Measurements from ENCODE around the gene POU5F2.

POU5F2 gene

GRCh38 chr5:93741136-93741811 is at the start of gene POU5F2:
Gene POU5F2 (minus strand): TSS chr5:93741600. CDS start chr5:93741563, 37 bp downstream.
- Histone ChIP-seq H3K9me3 (ENCODE audit: control insufficient read depth in 5 of 5, low read length in 5 of 5) (peaks cover 0 to 3% (median 0%) of the 10 kb centered on the region in 5 donors), H3K4me3 (ENCODE audit: low read depth in 1 of 5, low read length in 5 of 5) (no peak within 1 kb of the TSS), H3K27me3 (ENCODE audit: control insufficient read depth in 5 of 5, insufficient read depth in 4 of 5, low read length in 5 of 5) (no peaks in the 10 kb centered on the region), H3K9ac (ENCODE audit: low read length in 5 of 5) (no peak within 1 kb of the TSS), H3K27ac (ENCODE audit: low read depth, low read length) (no peak within 1 kb of the TSS), H3K4me1 (ENCODE audit: control insufficient read depth in 5 of 5, insufficient read depth in 5 of 5, low read length in 5 of 5) (no peaks in the 10 kb centered on the region), H3K36me3 (ENCODE audit: control insufficient read depth in 5 of 5, insufficient read depth in 5 of 5, low read length in 5 of 5) (peaks cover 7 to 8% (median 8%) of the 10 kb centered on the region in 5 donors)

GRCh38 chr5:93790401-93790800 is 49.0 kb upstream of the POU5F2 start:
- no peak overlapping the region for H3K4me3 ChIP-seq (ENCODE audit: low read depth in 1 of 5, low read length in 5 of 5)
- no peaks in the 10 kb centered on the region for H3K27me3 ChIP-seq (ENCODE audit: control insufficient read depth in 5 of 5, insufficient read depth in 4 of 5, low read length in 5 of 5)
- no peaks in the 10 kb centered on the region for H3K9me3 ChIP-seq (ENCODE audit: control insufficient read depth in 5 of 5, low read length in 5 of 5)
- H3K27ac ChIP-seq (ENCODE audit: low read depth, low read length), result no peak overlapping the region
- H3K36me3 ChIP-seq (ENCODE audit: control insufficient read depth in 5 of 5, insufficient read depth in 5 of 5, low read length in 5 of 5), result peaks cover 0 to 10% (median 8%) of the 10 kb centered on the region in 5 donors
- peaks cover 0 to 5% (median 5%) of the 10 kb centered on the region in 5 donors for H3K4me1 ChIP-seq (ENCODE audit: control insufficient read depth in 5 of 5, insufficient read depth in 5 of 5, low read length in 5 of 5)
- H3K9ac ChIP-seq (ENCODE audit: low read length in 5 of 5), result no peak overlapping the region

GRCh38 chr5:93789173-93790067 is 48.0 kb upstream of the POU5F2 start:
- Histone ChIP-seq H3K27ac (ENCODE audit: low read depth, low read length) (no peak overlapping the region), H3K36me3 (ENCODE audit: control insufficient read depth in 5 of 5, insufficient read depth in 5 of 5, low read length in 5 of 5) (peaks cover 0 to 3% (median under 1%) of the 10 kb centered on the region in 5 donors), H3K4me3 (ENCODE audit: low read depth in 1 of 5, low read length in 5 of 5) (no peak overlapping the region), H3K27me3 (ENCODE audit: control insufficient read depth in 5 of 5, insufficient read depth in 4 of 5, low read length in 5 of 5) (no peaks in the 10 kb centered on the region), H3K4me1 (ENCODE audit: control insufficient read depth in 5 of 5, insufficient read depth in 5 of 5, low read length in 5 of 5) (peaks cover 0 to 5% (median 5%) of the 10 kb centered on the region in 5 donors), H3K9ac (ENCODE audit: low read length in 5 of 5) (no peak overlapping the region), H3K9me3 (ENCODE audit: control insufficient read depth in 5 of 5, low read length in 5 of 5) (no peaks in the 10 kb centered on the region)

GRCh38 chr5:93787598-93787997 is 46.2 kb upstream of the POU5F2 start:
- H3K9me3 ChIP-seq (ENCODE audit: control insufficient read depth in 5 of 5, low read length in 5 of 5), result no peaks in the 10 kb centered on the region
- H3K9ac ChIP-seq (ENCODE audit: low read length in 5 of 5), result peak overlapping the region in 1 of 5 donors; percentile 25
- H3K36me3 ChIP-seq (ENCODE audit: control insufficient read depth in 5 of 5, insufficient read depth in 5 of 5, low read length in 5 of 5), result peaks cover 0 to 4% (median 0%) of the 10 kb centered on the region in 5 donors
- H3K27me3 ChIP-seq (ENCODE audit: control insufficient read depth in 5 of 5, insufficient read depth in 4 of 5, low read length in 5 of 5), result no peaks in the 10 kb centered on the region
- H3K4me1 ChIP-seq (ENCODE audit: control insufficient read depth in 5 of 5, insufficient read depth in 5 of 5, low read length in 5 of 5), result peaks cover 0 to 5% (median 5%) of the 10 kb centered on the region in 5 donors
- no peak overlapping the region for H3K27ac ChIP-seq (ENCODE audit: low read depth, low read length)
- H3K4me3 ChIP-seq (ENCODE audit: low read depth in 1 of 5, low read length in 5 of 5), result no peak overlapping the region

GRCh38 chr5:93785475-93785874 is 44.1 kb upstream of the POU5F2 start:
- H3K27ac ChIP-seq (ENCODE audit: low read depth, low read length), result no peak overlapping the region
- H3K36me3 ChIP-seq (ENCODE audit: control insufficient read depth in 5 of 5, insufficient read depth in 5 of 5, low read length in 5 of 5), result peaks cover 0 to 4% (median 0%) of the 10 kb centered on the region in 5 donors
- peaks cover 0 to 3% (median 0%) of the 10 kb centered on the region in 5 donors for H3K4me1 ChIP-seq (ENCODE audit: control insufficient read depth in 5 of 5, insufficient read depth in 5 of 5, low read length in 5 of 5)
- no peaks in the 10 kb centered on the region for H3K27me3 ChIP-seq (ENCODE audit: control insufficient read depth in 5 of 5, insufficient read depth in 4 of 5, low read length in 5 of 5)
- H3K9ac ChIP-seq (ENCODE audit: low read length in 5 of 5), result no peak overlapping the region
- H3K4me3 ChIP-seq (ENCODE audit: low read depth in 1 of 5, low read length in 5 of 5), result no peak overlapping the region
- H3K9me3 ChIP-seq (ENCODE audit: control insufficient read depth in 5 of 5, low read length in 5 of 5), result no peaks in the 10 kb centered on the region

- Histone ChIP-seq H3K9me3 (ENCODE audit: control insufficient read depth in 5 of 5, low read length in 5 of 5) (no peaks in the 10 kb centered on the region), H3K27ac (ENCODE audit: low read depth, low read length) (no peak overlapping the region)
These were observed 41.6 kb upstream of the POU5F2 start for GRCh38 chr5:93782978-93783377.

GRCh38 chr5:93777620-93778019 is 36.2 kb upstream of the POU5F2 start:
- Histone ChIP-seq H3K9me3 (ENCODE audit: control insufficient read depth in 5 of 5, low read length in 5 of 5) (peaks cover 0 to 2% (median 0%) of the 10 kb centered on the region in 5 donors), H3K36me3 (ENCODE audit: control insufficient read depth in 5 of 5, insufficient read depth in 5 of 5, low read length in 5 of 5) (peaks cover 14 to 35% (median 23%) of the 10 kb centered on the region in 5 donors), H3K27ac (ENCODE audit: low read depth, low read length) (no peak overlapping the region), H3K27me3 (ENCODE audit: control insufficient read depth in 5 of 5, insufficient read depth in 4 of 5, low read length in 5 of 5) (no peaks in the 10 kb centered on the region), H3K4me3 (ENCODE audit: low read depth in 1 of 5, low read length in 5 of 5) (no peak overlapping the region), H3K4me1 (ENCODE audit: control insufficient read depth in 5 of 5, insufficient read depth in 5 of 5, low read length in 5 of 5) (no peaks in the 10 kb centered on the region), H3K9ac (ENCODE audit: low read length in 5 of 5) (no peak overlapping the region)

More at GRCh38 chr5:93782978-93783377, 41.6 kb upstream of the POU5F2 start:
- Histone ChIP-seq H3K36me3 (ENCODE audit: control insufficient read depth in 5 of 5, insufficient read depth in 5 of 5, low read length in 5 of 5) (peaks cover 0 to 6% (median 3%) of the 10 kb centered on the region in 5 donors), H3K4me3 (ENCODE audit: low read depth in 1 of 5, low read length in 5 of 5) (no peak overlapping the region), H3K4me1 (ENCODE audit: control insufficient read depth in 5 of 5, insufficient read depth in 5 of 5, low read length in 5 of 5) (peaks cover 0 to 3% (median 0%) of the 10 kb centered on the region in 5 donors), H3K9ac (ENCODE audit: low read length in 5 of 5) (no peak overlapping the region), H3K27me3 (ENCODE audit: control insufficient read depth in 5 of 5, insufficient read depth in 4 of 5, low read length in 5 of 5) (no peaks in the 10 kb centered on the region)

- Histone ChIP-seq H3K9me3 (ENCODE audit: control insufficient read depth in 5 of 5, low read length in 5 of 5) (peaks cover 0 to 5% (median 0%) of the 10 kb centered on the region in 5 donors), H3K4me3 (ENCODE audit: low read depth in 1 of 5, low read length in 5 of 5) (no peak overlapping the region), H3K9ac (ENCODE audit: low read length in 5 of 5) (no peak overlapping the region), H3K36me3 (ENCODE audit: control insufficient read depth in 5 of 5, insufficient read depth in 5 of 5, low read length in 5 of 5) (no peaks in the 10 kb centered on the region), H3K27ac (ENCODE audit: low read depth, low read length) (no peak overlapping the region), H3K4me1 (ENCODE audit: control insufficient read depth in 5 of 5, insufficient read depth in 5 of 5, low read length in 5 of 5) (peaks cover 0 to 13% (median 12%) of the 10 kb centered on the region in 5 donors), H3K27me3 (ENCODE audit: control insufficient read depth in 5 of 5, insufficient read depth in 4 of 5, low read length in 5 of 5) (no peaks in the 10 kb centered on the region)
These were observed 15.0 kb upstream of the POU5F2 start for GRCh38 chr5:93756372-93756771.

- Histone ChIP-seq H3K27ac (ENCODE audit: low read depth, low read length) (no peak overlapping the region), H3K36me3 (ENCODE audit: control insufficient read depth in 5 of 5, insufficient read depth in 5 of 5, low read length in 5 of 5) (no peaks in the 10 kb centered on the region), H3K4me3 (ENCODE audit: low read depth in 1 of 5, low read length in 5 of 5) (peak overlapping the region in 3 of 5 donors; percentile 16 to 49 (median 42)), H3K9ac (ENCODE audit: low read length in 5 of 5) (no peak overlapping the region), H3K4me1 (ENCODE audit: control insufficient read depth in 5 of 5, insufficient read depth in 5 of 5, low read length in 5 of 5) (peaks cover 0 to 13% (median 12%) of the 10 kb centered on the region in 5 donors), H3K27me3 (ENCODE audit: control insufficient read depth in 5 of 5, insufficient read depth in 4 of 5, low read length in 5 of 5) (no peaks in the 10 kb centered on the region), H3K9me3 (ENCODE audit: control insufficient read depth in 5 of 5, low read length in 5 of 5) (peaks cover 0 to 5% (median 0%) of the 10 kb centered on the region in 5 donors)
These were observed 14.3 kb upstream of the POU5F2 start for GRCh38 chr5:93755716-93756115.
